ENCODE data around the gene MAP4K4.

- no peak for TF ChIP-seq CTCF (IDR thresholded peaks at IDR 0.05)
- no peak for TF ChIP-seq EP300 (IDR thresholded peaks at IDR 0.05)
- TF ChIP-seq POLR2A (IDR thresholded peaks at IDR 0.05): no peak
These were observed 104.8 kb downstream of the MAP4K4 start for GRCh38 chr2:101802329-101802728.

Data from suprapubic skin (tissue), 3 donors.